GM12873 (cell line): ENCODE measurements around the gene SLC38A6.

Experiments used
- TF ChIP-seq, protein P1 (sequence below): IDR thresholded peaks from 2 replicates; pipeline ENCODE4 v1.5.1; 2012; ENCODE audit warnings: low read depth, mild to moderate bottlenecking, moderate library complexity, low read length, control low read depth; ENCODE audit not compliant: insufficient read depth; ENCODE audit errors: missing control alignments

SLC38A6 gene

DNA sequence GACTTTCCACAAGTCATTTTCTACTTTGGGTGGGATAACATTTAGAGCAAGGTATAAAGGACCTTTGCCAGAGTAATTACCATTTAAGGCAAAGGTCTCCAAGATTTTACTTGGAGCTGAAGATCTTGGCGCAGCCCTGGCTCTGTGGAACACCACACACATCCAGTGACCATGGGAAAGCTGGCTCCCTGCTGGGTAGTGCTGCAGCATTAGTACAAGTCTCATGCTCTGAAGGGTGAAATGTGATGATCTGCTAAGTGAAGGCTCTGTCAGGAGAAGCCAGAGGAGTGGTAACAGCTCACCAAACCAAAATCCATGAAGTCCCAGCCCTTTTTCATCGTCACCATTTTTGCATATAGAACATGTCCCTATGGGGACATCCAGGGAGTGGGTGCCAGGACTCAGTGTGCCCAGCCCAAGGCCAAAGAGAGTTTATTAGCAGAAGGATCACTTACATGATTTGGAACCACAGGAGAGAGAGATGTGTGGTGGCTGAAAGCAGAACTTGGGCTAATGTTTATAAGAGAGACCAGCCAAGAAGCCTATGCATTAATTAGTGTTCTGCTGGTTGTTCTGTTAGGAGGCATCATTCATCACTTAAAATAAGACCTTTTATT is 110.7 kb downstream of the SLC38A6 start:
- TF ChIP-seq, protein P1, sequence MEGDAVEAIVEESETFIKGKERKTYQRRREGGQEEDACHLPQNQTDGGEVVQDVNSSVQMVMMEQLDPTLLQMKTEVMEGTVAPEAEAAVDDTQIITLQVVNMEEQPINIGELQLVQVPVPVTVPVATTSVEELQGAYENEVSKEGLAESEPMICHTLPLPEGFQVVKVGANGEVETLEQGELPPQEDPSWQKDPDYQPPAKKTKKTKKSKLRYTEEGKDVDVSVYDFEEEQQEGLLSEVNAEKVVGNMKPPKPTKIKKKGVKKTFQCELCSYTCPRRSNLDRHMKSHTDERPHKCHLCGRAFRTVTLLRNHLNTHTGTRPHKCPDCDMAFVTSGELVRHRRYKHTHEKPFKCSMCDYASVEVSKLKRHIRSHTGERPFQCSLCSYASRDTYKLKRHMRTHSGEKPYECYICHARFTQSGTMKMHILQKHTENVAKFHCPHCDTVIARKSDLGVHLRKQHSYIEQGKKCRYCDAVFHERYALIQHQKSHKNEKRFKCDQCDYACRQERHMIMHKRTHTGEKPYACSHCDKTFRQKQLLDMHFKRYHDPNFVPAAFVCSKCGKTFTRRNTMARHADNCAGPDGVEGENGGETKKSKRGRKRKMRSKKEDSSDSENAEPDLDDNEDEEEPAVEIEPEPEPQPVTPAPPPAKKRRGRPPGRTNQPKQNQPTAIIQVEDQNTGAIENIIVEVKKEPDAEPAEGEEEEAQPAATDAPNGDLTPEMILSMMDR: no peak

- TF ChIP-seq, protein P1: no peak
Measured at GRCh38 chr14:61098721-61099120, 117.7 kb downstream of the SLC38A6 start.

GRCh38 chr14:61099216-61099835 is 118.3 kb downstream of the SLC38A6 start:
- TF ChIP-seq, protein P1: no peak

DNA sequence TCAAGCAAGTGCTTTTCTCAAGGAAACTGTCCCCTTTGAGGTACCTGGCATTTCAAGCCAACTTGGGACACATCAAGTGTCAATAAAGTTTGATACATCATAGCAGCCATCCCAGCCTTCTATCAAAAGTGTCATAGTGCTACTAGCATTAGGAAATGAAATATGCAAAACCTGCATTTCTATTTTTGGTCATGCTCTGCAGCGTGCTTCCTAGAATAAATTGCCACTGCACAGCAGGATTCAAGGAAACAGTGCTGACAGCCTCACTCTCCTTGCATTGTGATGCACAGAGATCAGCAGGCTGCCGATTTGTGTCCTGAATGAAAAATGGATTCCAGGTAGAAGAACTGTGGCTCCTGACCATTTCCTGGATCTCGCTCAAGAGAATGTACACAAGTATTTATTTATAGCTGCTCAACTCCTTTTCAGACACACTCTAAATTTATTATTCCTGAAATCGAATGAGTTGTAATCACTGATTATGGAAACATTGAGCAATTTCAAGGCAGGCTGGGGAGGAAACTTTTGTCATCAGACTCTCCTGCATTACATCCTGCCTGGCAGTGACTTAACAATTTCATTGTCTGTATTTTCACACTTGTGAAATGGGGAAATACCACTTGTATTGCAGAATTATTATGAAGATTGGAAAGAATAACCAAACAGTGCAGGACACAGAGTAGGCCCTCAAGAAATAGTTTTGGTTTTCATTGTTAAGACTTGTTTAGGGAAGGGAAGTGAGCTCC is 120.9 kb downstream of the SLC38A6 start:
- TF ChIP-seq, protein P1: no peak
